HG03066 (cell line): ENCODE results near the gene EFNA2.

Experiments
- ATAC-seq: cut with Tn5 transposase; IDR thresholded peaks from one replicate; pipeline ENCODE4 v1.9.1; 2021; ENCODE audit warnings: low read depth; ENCODE audit not compliant: unreplicated experiment

EFNA2 gene

DNA sequence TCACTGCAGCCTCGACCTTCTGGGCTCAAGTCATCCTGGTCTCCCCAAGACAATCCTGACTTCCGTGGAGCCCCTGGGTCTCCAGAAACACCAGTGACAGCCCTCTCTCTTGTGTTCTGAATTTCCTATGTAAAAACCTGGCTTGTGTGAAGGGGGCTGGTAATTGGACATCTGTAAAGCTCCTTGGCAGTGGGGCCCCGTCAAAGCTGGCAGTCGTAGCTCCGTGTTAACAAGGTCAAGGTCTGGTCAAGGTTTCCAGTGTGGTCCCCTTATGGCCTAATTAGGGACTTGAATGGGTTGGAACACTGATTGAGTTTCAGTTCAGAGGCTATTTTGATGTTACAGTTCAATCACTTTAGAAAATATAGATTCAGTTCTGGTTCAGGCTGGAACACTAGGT, 65.2 kb downstream of the EFNA2 start:
- ATAC-seq, result no peak
